Adrenal gland (tissue), 12 donors: ENCODE data around the gene UBE2N. TPM values are rescaled to one million over a fixed set of nuclear protein-coding genes. Genes with fewer than 3 reads are reported as not detected.

Experiments
- DNase-seq, 7 donors: peaks; one replicate each; pipeline ENCODE4 v3.0.0-alpha.2; 2019 to 2020
- H3K27ac ChIP-seq, 5 donors: fragments of 200-600 bp; sonication (generic) in 4 of 5; 1 replicate in 3 of 5; 2 replicates in 2 of 5; pipeline versions ENCODE4 v1.5.1 to v1.8.0; 2016 to 2020; ENCODE audit warnings: mild to moderate bottlenecking in 1 of 5
- H3K27me3 ChIP-seq: fragments of 200-600 bp; 2 replicates; pipeline ENCODE4 v1.8.0; 2021
- H3K36me3 ChIP-seq, 2 donors: fragments of 200-600 bp; replicated peaks in 1 of 2; 1 replicate in 1 of 2; 2 replicates in 1 of 2; pipeline versions ENCODE4 v1.5.1 to v1.8.0; 2018 to 2022
- H3K4me1 ChIP-seq, 2 donors: fragments of 200-600 bp; replicated peaks in 1 of 2; 1 replicate in 1 of 2; 2 replicates in 1 of 2; pipeline versions ENCODE4 v1.5.1 to v1.8.0; 2018 to 2021
- H3K4me3 ChIP-seq, 4 donors: fragments of 200-600 bp; sonication (generic) in 3 of 4; one replicate each; pipeline ENCODE4 v1.5.1; 2016 to 2018
- H3K9me3 ChIP-seq, 3 donors: fragments of 200-600 bp; sonication (generic) in 1 of 3; replicated peaks in 1 of 3; 1 replicate in 2 of 3; 2 replicates in 1 of 3; pipeline versions ENCODE4 v1.5.1 to v1.8.0; 2016 to 2021
- POLR2A ChIP-seq, 2 donors: fragments of 450-650 bp; IDR thresholded peaks; one replicate each; pipeline ENCODE4 v1.6.1; 2017; ENCODE audit warnings: antibody characterized with exemption in 2 of 2, mild to moderate bottlenecking in 2 of 2, moderate library complexity in 1 of 2
- WGBS, 4 donors: extraction: QIAGEN DNeasy Blood & Tissue Kit in 2 of 4; methylation state at CpG; one replicate each; pipeline versions ENCODE4 v1.1.5 to v1.1.7; 2013 to 2017; 5-methylcytosine and 5-hydroxymethylcytosine counted together
- intact Hi-C, 2 donors: fragments of 100-400 bp; cut with DNase I; formaldehyde crosslinking; loops; one replicate each; pipeline versions ENCODE4 v1.14.1 to v1.15.0; 2022 to 2023
- polyA plus RNA-seq, 3 donors: library from polyadenylated mRNA; stranded (reverse); fragments of 200-250 nt in 2 of 3; fragments of 350-450 nt in 1 of 3; fragmentation: Illumina TruSeq in 1 of 3; extraction: RNeasy Lipid Tissue Mini Kit (QIAGEN cat#74804) in 1 of 3; gene quantifications; one replicate each; pipeline ENCODE4 v1.2.3, GENCODE V29; 2013 to 2014
- total RNA-seq, 9 donors: library from RNA; depleted of rRNA in 4 of 9; stranded (reverse); fragments of >200 nt in 4 of 9; fragments of 120-200 nt in 1 of 9; fragmentation: NEBNext Ultra II Directional in 1 of 9; extraction: Animal tissue kit (Norgen Biotek cat#: 25700) in 1 of 9; gene quantifications; one replicate each; pipeline versions ENCODE4 v1.1.0 to v1.2.4, GENCODE V29; 2013 to 2023
- TF ChIP-seq, protein P1 (sequence below), 6 experiments: fragments of 450-650 bp in 4 of 6; fragments of 200-600 bp in 2 of 6; sonication (generic) in 1 of 6; IDR thresholded peaks; 1 replicate in 5 of 6; 2 replicates in 1 of 6; pipeline versions ENCODE4 v1.5.1 to v1.8.0; 2016 to 2021; ENCODE audit warnings: antibody characterized with exemption in 6 of 6, mild to moderate bottlenecking in 2 of 6, moderate library complexity in 1 of 6
- donor health status: healthy with polysubstance abuse.
- donor health status: Bipolar disorder and iron deficiency.
- donor health status: DM: yes; HTN: yes; CAD: no.
- donor health status: DM: no; HTN: no; CAD: no.
- donor health status: DM: no; HTN: no; CAD: no.
- donor health status: DM: yes; HTN: yes; CAD: no.

UBE2N gene
- total and polyA plus RNA-seq, 12 donors, result 22.1 to 186 (median 68.5) TPM

DNA sequence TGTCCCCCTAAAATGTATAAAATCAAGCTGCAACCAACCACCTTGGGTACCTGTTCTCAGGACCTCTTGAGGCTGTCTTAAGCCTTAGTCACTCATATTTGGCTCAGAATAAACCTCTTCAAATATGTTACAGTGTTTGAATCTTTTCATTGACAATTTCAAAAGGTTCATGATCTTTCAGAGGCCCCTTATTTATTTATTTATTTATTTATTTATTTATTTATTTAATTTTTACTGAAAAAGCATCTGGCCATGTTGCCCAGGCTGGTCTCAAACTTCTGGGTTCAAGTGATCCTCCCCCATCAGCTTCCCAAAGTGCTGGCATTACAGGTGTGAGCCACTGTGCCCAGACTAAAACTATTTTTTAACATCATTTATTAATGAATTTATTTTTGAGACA lies 72.2 kb downstream of the UBE2N start:
- intact Hi-C loops, result no loop called here
- Histone ChIP-seq H3K36me3 (no peaks in the 10 kb centered on the region), H3K27ac (no peak overlapping the region), H3K9me3 (no peaks in the 10 kb centered on the region), H3K4me1 (peaks cover 5 to 9% of the 10 kb centered on the region in 2 donors), H3K4me3 (no peak overlapping the region), H3K27me3 (no peaks in the 10 kb centered on the region)
- no peak for DNase-seq
- TF ChIP-seq, protein P1, sequence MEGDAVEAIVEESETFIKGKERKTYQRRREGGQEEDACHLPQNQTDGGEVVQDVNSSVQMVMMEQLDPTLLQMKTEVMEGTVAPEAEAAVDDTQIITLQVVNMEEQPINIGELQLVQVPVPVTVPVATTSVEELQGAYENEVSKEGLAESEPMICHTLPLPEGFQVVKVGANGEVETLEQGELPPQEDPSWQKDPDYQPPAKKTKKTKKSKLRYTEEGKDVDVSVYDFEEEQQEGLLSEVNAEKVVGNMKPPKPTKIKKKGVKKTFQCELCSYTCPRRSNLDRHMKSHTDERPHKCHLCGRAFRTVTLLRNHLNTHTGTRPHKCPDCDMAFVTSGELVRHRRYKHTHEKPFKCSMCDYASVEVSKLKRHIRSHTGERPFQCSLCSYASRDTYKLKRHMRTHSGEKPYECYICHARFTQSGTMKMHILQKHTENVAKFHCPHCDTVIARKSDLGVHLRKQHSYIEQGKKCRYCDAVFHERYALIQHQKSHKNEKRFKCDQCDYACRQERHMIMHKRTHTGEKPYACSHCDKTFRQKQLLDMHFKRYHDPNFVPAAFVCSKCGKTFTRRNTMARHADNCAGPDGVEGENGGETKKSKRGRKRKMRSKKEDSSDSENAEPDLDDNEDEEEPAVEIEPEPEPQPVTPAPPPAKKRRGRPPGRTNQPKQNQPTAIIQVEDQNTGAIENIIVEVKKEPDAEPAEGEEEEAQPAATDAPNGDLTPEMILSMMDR (IDR thresholded peaks at IDR 0.05), result no peak
- no peak for TF ChIP-seq POLR2A (IDR thresholded peaks at IDR 0.05)

DNA sequence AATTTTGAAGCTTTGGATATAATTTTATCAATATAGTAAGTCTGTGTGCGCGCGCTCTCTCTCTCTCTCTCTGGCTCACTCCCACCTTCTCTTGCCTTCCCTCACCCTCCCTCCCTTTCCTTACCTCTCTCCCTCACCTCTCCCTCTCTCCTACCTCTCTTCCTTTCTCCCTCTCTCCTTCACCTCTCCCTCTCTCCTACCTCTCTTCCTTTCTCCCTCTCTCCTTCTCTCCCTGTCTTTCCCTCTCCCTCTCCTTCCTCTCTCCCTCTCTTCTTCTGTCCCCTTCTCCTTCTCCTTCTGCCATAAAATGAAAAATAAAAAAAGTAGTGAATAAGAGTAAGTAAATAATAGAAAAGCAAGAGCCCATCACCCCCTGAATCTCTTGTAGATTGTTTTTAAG lies 73.0 kb downstream of the UBE2N start:
- H3K4me3 ChIP-seq, result no peak overlapping the region
- 98% methylated on average over 3 of the region's 3 CpGs for WGBS, 4 donors
- TF ChIP-seq, protein P1 (IDR thresholded peaks at IDR 0.05), result no peak
- no peak for TF ChIP-seq POLR2A (IDR thresholded peaks at IDR 0.05)
- H3K27me3 ChIP-seq, result no peaks in the 10 kb centered on the region
- H3K27ac ChIP-seq, result no peak overlapping the region
- no peaks in the 10 kb centered on the region for H3K9me3 ChIP-seq
- H3K4me1 ChIP-seq, result peaks cover under 1 to 1% of the 10 kb centered on the region in 2 donors
- intact Hi-C loops, result no loop called here
- no peaks in the 10 kb centered on the region for H3K36me3 ChIP-seq
- no peak for DNase-seq

DNA sequence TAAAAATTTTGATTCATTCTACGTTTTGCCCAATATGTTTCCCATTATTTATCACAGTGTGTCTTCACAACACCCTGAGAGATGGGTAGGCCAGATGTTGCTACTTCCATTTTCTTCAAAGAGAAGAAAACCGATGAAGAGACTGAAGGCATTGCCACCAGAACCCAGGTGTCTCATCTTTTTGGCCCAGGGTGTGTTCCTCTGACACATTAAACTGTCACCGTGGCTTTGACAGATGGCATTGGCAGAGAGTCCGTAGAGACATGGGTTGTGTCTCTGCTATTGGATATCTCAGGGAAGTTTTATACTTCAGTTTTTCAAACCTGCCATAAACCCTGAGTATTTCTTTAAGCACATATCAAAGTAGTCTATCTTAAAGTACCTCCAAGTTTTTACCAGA lies 75.3 kb downstream of the UBE2N start:
- Histone ChIP-seq H3K4me1 (no peaks in the 10 kb centered on the region), H3K27ac (no peak overlapping the region), H3K36me3 (no peaks in the 10 kb centered on the region), H3K4me3 (no peak overlapping the region), H3K9me3 (no peaks in the 10 kb centered on the region), H3K27me3 (no peaks in the 10 kb centered on the region)
- TF ChIP-seq POLR2A (IDR thresholded peaks at IDR 0.05), result no peak
- TF ChIP-seq, protein P1 (IDR thresholded peaks at IDR 0.05), result no peak
- DNase-seq, result no peak
- intact Hi-C loops, result no loop called here
- 90 to 93% (median 91%) methylated on average over 4 of the region's 4 CpGs for WGBS, 4 donors

DNA sequence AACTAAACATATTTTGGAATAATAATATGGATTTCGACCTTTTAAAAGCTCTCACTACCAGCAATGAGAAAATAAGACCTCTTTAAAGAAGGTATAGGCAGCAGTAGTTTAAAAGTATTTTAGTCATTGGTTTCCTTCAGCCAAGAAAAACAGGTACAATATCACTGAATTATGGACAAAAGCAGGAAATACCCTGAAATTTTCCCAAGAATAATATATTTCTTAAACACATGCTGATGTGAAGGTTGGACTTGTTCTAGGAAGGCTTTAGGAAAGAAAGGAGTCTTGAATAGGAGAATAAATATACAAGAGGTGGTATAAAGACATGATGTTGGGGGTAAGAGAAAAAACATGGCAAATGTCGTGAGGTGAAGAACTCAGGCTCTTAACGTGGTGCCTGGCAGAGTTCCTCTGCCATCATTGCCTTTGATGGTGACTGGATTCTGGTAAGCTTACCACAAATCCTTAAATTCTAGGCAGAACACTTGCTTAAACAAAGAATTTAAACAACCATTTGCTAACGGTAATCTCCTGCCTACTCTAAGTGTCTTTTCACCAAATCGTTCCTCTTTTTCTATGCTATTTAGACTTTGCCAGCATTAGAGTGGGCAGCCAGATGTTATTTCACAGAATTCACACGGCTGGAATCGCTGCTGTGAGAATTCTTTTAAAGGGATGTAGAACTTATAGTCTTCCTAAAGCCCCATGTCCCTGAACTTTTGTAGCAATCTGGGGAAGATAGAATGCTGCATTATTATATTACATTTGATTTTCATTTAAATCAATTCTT lies 75.9 kb downstream of the UBE2N start:
- WGBS, 4 donors, result 76 to 86% (median 81%) methylated on average over 7 of the region's 7 CpGs
- no peak for DNase-seq
- Histone ChIP-seq H3K27ac (no peak overlapping the region), H3K9me3 (no peaks in the 10 kb centered on the region), H3K4me1 (no peaks in the 10 kb centered on the region), H3K4me3 (no peak overlapping the region), H3K27me3 (no peaks in the 10 kb centered on the region), H3K36me3 (no peaks in the 10 kb centered on the region)
- intact Hi-C loops, result no loop called here
- no peak for TF ChIP-seq POLR2A (IDR thresholded peaks at IDR 0.05)
- TF ChIP-seq, protein P1 (IDR thresholded peaks at IDR 0.05), result no peak
